SK-N-SH (cell line): ENCODE measurements around the gene ROR2. TPM values are rescaled to one million over a fixed set of nuclear protein-coding genes. Genes with fewer than 3 reads are reported as not detected.

ENCODE experiments used
- CTCF ChIA-PET: fragments of 300-600, 350-600 bp; formaldehyde crosslinking; extraction: SDS; loops from one replicate; lab custom pipeline; 2021; lab: Yijun Ruan, JAX
- POLR2A ChIA-PET: fragments of 350-600 bp; sonication (Branson Sonifier 250); formaldehyde crosslinking; extraction: SDS; loops from one replicate; lab custom pipeline; 2020; ENCODE audit warnings: antibody characterized with exemption, inconsistent platforms; lab: Yijun Ruan, JAX
- DNase-seq: peaks from one replicate; pipeline ENCODE4 v3.0.0; 2012
- H2AFZ ChIP-seq: fragments of 200-600 bp; sonication (generic); 2 replicates; pipeline ENCODE4 v1.8.1; 2016; ENCODE audit warnings: antibody characterized with exemption, mild to moderate bottlenecking, low read depth
- H3F3A ChIP-seq: fragments of 200-600 bp; sonication (generic); replicated peaks from 2 replicates; pipeline ENCODE3; 2016; ENCODE audit warnings: antibody characterized with exemption, mild to moderate bottlenecking; ENCODE audit not compliant: insufficient read depth
- H3K27ac ChIP-seq, 2 experiments: fragments of 200-500 bp in 1 of 2; fragments of 200-600 bp in 1 of 2; sonication (Bioruptor generic) in 1 of 2; sonication (generic), shearing (Covaris generic) in 1 of 2; 2 replicates each; pipeline versions ENCODE4 v1.5.1 to v1.6.1; 2014 to 2016; ENCODE audit warnings: low read depth in 2 of 2, inconsistent platforms in 1 of 2, low read length in 1 of 2, mild to moderate bottlenecking in 1 of 2, mixed read lengths in 1 of 2
- H3K27me3 ChIP-seq: fragments of 200-600 bp; sonication (generic), shearing (Covaris generic); 2 replicates; pipeline ENCODE4 v1.6.1; 2016; ENCODE audit warnings: mixed run types; ENCODE audit not compliant: insufficient read depth
- H3K36me3 ChIP-seq, 2 experiments: fragments of 200-500 bp in 1 of 2; fragments of 200-600 bp in 1 of 2; sonication (Bioruptor generic) in 1 of 2; sonication (generic) in 1 of 2; replicated peaks in 1 of 2; 2 replicates each; pipeline versions ENCODE3 to v1.5.1; 2014 to 2016; ENCODE audit warnings: low read length in 1 of 2, mild to moderate bottlenecking in 1 of 2; ENCODE audit not compliant: insufficient read depth in 2 of 2, control insufficient read depth in 1 of 2
- H3K4me1 ChIP-seq, 2 experiments: fragments of 200-500 bp in 1 of 2; fragments of 200-600 bp in 1 of 2; sonication (Bioruptor generic) in 1 of 2; sonication (generic), shearing (Covaris generic) in 1 of 2; 2 replicates each; pipeline versions ENCODE4 v1.5.1 to v1.6.1; 2014 to 2016; ENCODE audit warnings: low read depth in 1 of 2, low read length in 1 of 2, mixed run types in 1 of 2; ENCODE audit not compliant: insufficient read depth in 2 of 2, control insufficient read depth in 1 of 2
- H3K4me2 ChIP-seq: fragments of 200-600 bp; sonication (generic), shearing (Covaris generic); 2 replicates; pipeline ENCODE4 v1.6.1; 2017; ENCODE audit warnings: mixed run types
- H3K4me3 ChIP-seq, 2 experiments: fragments of 200-500 bp in 1 of 2; fragments of 200-600 bp in 1 of 2; sonication (Bioruptor generic) in 1 of 2; sonication (generic), shearing (Covaris generic) in 1 of 2; 2 replicates each; pipeline versions ENCODE4 v1.5.1 to v1.8.1; 2014 to 2016; ENCODE audit warnings: low read depth in 2 of 2, inconsistent platforms in 1 of 2, low read length in 1 of 2, mild to moderate bottlenecking in 1 of 2, mixed read lengths in 1 of 2, moderate library complexity in 1 of 2
- H3K79me2 ChIP-seq: fragments of 200-600 bp; sonication (generic); 2 replicates; pipeline ENCODE4 v1.8.1; 2017; ENCODE audit warnings: mild to moderate bottlenecking; ENCODE audit not compliant: insufficient read depth
- H3K9ac ChIP-seq: fragments of 200-600 bp; sonication (generic); 2 replicates; pipeline ENCODE4 v1.6.1; 2017; ENCODE audit warnings: mixed run types
- H3K9me2 ChIP-seq: fragments of 200-600 bp; sonication (generic); 2 replicates; pipeline ENCODE4 v1.6.1; 2017; ENCODE audit warnings: mixed run types
- H3K9me3 ChIP-seq: fragments of 200-600 bp; sonication (generic); 2 replicates; pipeline ENCODE4 v1.6.1; 2017; ENCODE audit warnings: mixed run types, mild to moderate bottlenecking, moderate library complexity
- H4K20me1 ChIP-seq: fragments of 200-600 bp; sonication (generic); 2 replicates; pipeline ENCODE4 v1.6.1; 2017; ENCODE audit warnings: mild to moderate bottlenecking, mixed run types; ENCODE audit not compliant: insufficient read depth
- CTCF ChIP-seq: fragments of 200-600 bp; sonication (generic); IDR thresholded peaks from 2 replicates; pipeline ENCODE4 v1.6.1; 2017; ENCODE audit warnings: antibody characterized with exemption, mild to moderate bottlenecking, moderate library complexity
- ELF1 ChIP-seq: IDR thresholded peaks from 2 replicates; pipeline ENCODE4 v1.4.0; 2012
- EP300 ChIP-seq, 2 experiments: IDR thresholded peaks; 2 replicates each; pipeline versions ENCODE4 v1.4.0 to v1.6.1; 2012; ENCODE audit warnings: borderline replicate concordance in 1 of 2, low read depth in 1 of 2, low read length in 1 of 2
- EZH2phosphoT487 ChIP-seq: fragments of 200-600 bp; sonication (generic); IDR thresholded peaks from 2 replicates; pipeline ENCODE4 v1.6.1; 2017; ENCODE audit warnings: low read depth, mixed run types, mild to moderate bottlenecking, antibody characterized with exemption, moderate library complexity, borderline replicate concordance
- FOXM1 ChIP-seq: IDR thresholded peaks from 2 replicates; pipeline ENCODE4 v1.4.0; 2012; ENCODE audit warnings: low read depth, mild to moderate bottlenecking
- GABPA ChIP-seq: IDR thresholded peaks from 2 replicates; pipeline ENCODE4 v1.4.0; 2012; ENCODE audit warnings: low read depth, mild to moderate bottlenecking
- IRF3 ChIP-seq: fragments of 150-350 bp; IDR thresholded peaks from 2 replicates; pipeline ENCODE4 v1.6.1; 2016; ENCODE audit warnings: mild to moderate bottlenecking, low read depth, low read length
- MEF2A ChIP-seq: IDR thresholded peaks from 2 replicates; pipeline ENCODE4 v1.4.0; 2012; ENCODE audit warnings: low read depth, borderline replicate concordance
- MXI1 ChIP-seq: IDR thresholded peaks from 2 replicates; pipeline ENCODE4 v1.6.1; 2012; ENCODE audit warnings: mild to moderate bottlenecking, low read depth, low read length, improper control_type of control experiment
- NFIC ChIP-seq: IDR thresholded peaks from 2 replicates; pipeline ENCODE4 v1.4.0; 2012; ENCODE audit warnings: borderline replicate concordance
- PBX3 ChIP-seq: IDR thresholded peaks from 2 replicates; pipeline ENCODE4; 2012
- POLR2AphosphoS5 ChIP-seq: IDR thresholded peaks from 2 replicates; pipeline ENCODE4 v1.6.1; 2012; ENCODE audit warnings: low read depth, low read length
- RAD21 ChIP-seq: IDR thresholded peaks from 2 replicates; pipeline ENCODE4 v1.6.1; 2012; ENCODE audit warnings: mild to moderate bottlenecking, low read length
- RCOR1 ChIP-seq: fragments of 150-350 bp; IDR thresholded peaks from 2 replicates; pipeline ENCODE4 v1.6.1; 2017; ENCODE audit warnings: antibody characterized with exemption, low read length
- REST ChIP-seq: IDR thresholded peaks from 2 replicates; pipeline ENCODE4 v1.6.1; 2012; ENCODE audit warnings: mild to moderate bottlenecking, low read depth, low read length, moderate library complexity
- RXRA ChIP-seq: IDR thresholded peaks from 2 replicates; pipeline ENCODE4 v1.4.0; 2012; ENCODE audit warnings: low read depth, mild to moderate bottlenecking, borderline replicate concordance
- SIN3A ChIP-seq: IDR thresholded peaks from 2 replicates; pipeline ENCODE4 v1.6.1; 2012; ENCODE audit warnings: low read depth, mild to moderate bottlenecking, low read length, moderate library complexity, borderline replicate concordance
- TAF1 ChIP-seq: IDR thresholded peaks from 2 replicates; pipeline ENCODE4 v1.6.1; 2012; ENCODE audit warnings: low read depth, mild to moderate bottlenecking, low read length, moderate library complexity, borderline replicate concordance
- TEAD4 ChIP-seq: IDR thresholded peaks from 2 replicates; pipeline ENCODE4 v1.4.0; 2012; ENCODE audit warnings: mild to moderate bottlenecking, borderline replicate concordance; ENCODE audit not compliant: insufficient read depth
- polyA plus RNA-seq, 3 experiments: library from polyadenylated mRNA; depleted of rRNA; stranded (reverse); fragments of >200 nt; gene quantifications; 2 replicates each; pipeline ENCODE4 v1.2.3, GENCODE V29; 2012

The ROR2 gene
- polyA plus RNA-seq, 1 of the 3 experiments (the other 2 are of a cell fraction) = 0.43 TPM

GRCh38 chr9:91741522-91741921 is 208.5 kb downstream of the ROR2 start:
- no peak overlapping the region for H3K4me2 ChIP-seq
- H3K9me2 ChIP-seq = no peaks in the 10 kb centered on the region
- H4K20me1 ChIP-seq = no peaks in the 10 kb centered on the region
- H3K9ac ChIP-seq = no peak overlapping the region
- TF ChIP-seq ELF1 (no peak), MXI1 (no peak), RCOR1 (no peak), RXRA (no peak), REST (no peak), TAF1 (no peak), IRF3 (no peak), MEF2A (no peak), CTCF (no peak), POLR2AphosphoS5 (no peak), FOXM1 (no peak), NFIC (no peak), EP300 (IDR thresholded peaks at IDR 0.05; ENCODE audit: borderline replicate concordance in 1 of 2, low read depth in 1 of 2, low read length in 1 of 2) (no peak), SIN3A (no peak), PBX3 (no peak), GABPA (no peak), EZH2phosphoT487 (no peak), TEAD4 (no peak), RAD21 (no peak)
- no peak overlapping the region for H3K4me3 ChIP-seq
- no peaks in the 10 kb centered on the region for H3K9me3 ChIP-seq
- ChIA-PET POLR2A (no interaction called here), CTCF (interaction anchor here (0.8 to 1.1 kb wide), 2 partner anchors 17 to 21 kb away, joined by 3 to 4 read pairs; no protein-coding TSS in a partner anchor)
- peaks cover 10% of the 10 kb centered on the region; the same call in 1 of the 2 replicates for H3K27me3 ChIP-seq
- H3K79me2 ChIP-seq = no peaks in the 10 kb centered on the region
- DNase-seq = no peak
- H3F3A ChIP-seq = no peaks in the 10 kb centered on the region
- H3K4me1 ChIP-seq = peaks cover 0 to 9% of the 10 kb centered on the region in 2 experiments; a peak in 2 of 4 replicates
- no peaks in the 10 kb centered on the region for H3K36me3 ChIP-seq
- H3K27ac ChIP-seq = no peak overlapping the region
- no peak overlapping the region for H2AFZ ChIP-seq
